ENCODE measurements around the gene KLF17.
"Not testable (repeated sequence)": the region's sequence is repeated elsewhere in the genome, so short reads cannot be mapped to it uniquely, and the experiment has no call there.

KLF17 gene

GRCh38 chr1:44108971-44109370, 9.7 kb upstream of the KLF17 start:
- no peak for DNase-seq (ENCODE audit: low spot score)

GRCh38 chr1:44110916-44111315, 7.7 kb upstream of the KLF17 start:
- DNase-seq (ENCODE audit: low spot score) = no peak

- DNase-seq (ENCODE audit: low spot score) = no peak
Measured at GRCh38 chr1:44111861-44112260, 6.8 kb upstream of the KLF17 start.

- DNase-seq (ENCODE audit: low spot score) = no peak
Measured at GRCh38 chr1:44112486-44112885, 6.1 kb upstream of the KLF17 start.

GRCh38 chr1:44113095-44113609, 5.5 kb upstream of the KLF17 start:
- DNase-seq (ENCODE audit: low spot score) = no peak

GRCh38 chr1:44114098-44114497, 4.5 kb upstream of the KLF17 start:
- DNase-seq (ENCODE audit: low spot score) = no peak

GRCh38 chr1:44117272-44117671, 1.3 kb upstream of the KLF17 start:
- not testable (repeated sequence) for DNase-seq (ENCODE audit: low spot score)

GRCh38 chr1:44119525-44119924, 904 bp downstream of the KLF17 start:
- no peak for DNase-seq (ENCODE audit: low spot score)

- no peak for DNase-seq (ENCODE audit: low spot score)
Measured at GRCh38 chr1:44120398-44120949, 1.9 kb downstream of the KLF17 start.

GRCh38 chr1:44129616-44130500, 11.2 kb downstream of the KLF17 start:
- DNase-seq (ENCODE audit: low spot score) = no peak

- no peak for DNase-seq (ENCODE audit: low spot score)
Measured at GRCh38 chr1:44131411-44131810, 12.8 kb downstream of the KLF17 start.

- no peak for DNase-seq (ENCODE audit: low spot score)
Measured at GRCh38 chr1:44134071-44134920, 15.7 kb downstream of the KLF17 start.

- DNase-seq (ENCODE audit: low spot score) = no peak
Measured at GRCh38 chr1:44135886-44136285, 17.3 kb downstream of the KLF17 start.

GRCh38 chr1:44138239-44138638, 19.6 kb downstream of the KLF17 start:
- no peak for DNase-seq (ENCODE audit: low spot score)

GRCh38 chr1:44139565-44139964, 20.9 kb downstream of the KLF17 start:
- not testable (repeated sequence) for DNase-seq (ENCODE audit: low spot score)

- no peak for DNase-seq (ENCODE audit: low spot score)
Measured at GRCh38 chr1:44141531-44141930, 22.9 kb downstream of the KLF17 start, which contains the start of gene KLF18. TSS of gene KLF18 (minus strand) at chr1:44141631. CDS start at chr1:44141631, 0 bp downstream.

GRCh38 chr1:44144962-44145756, 26.5 kb downstream of the KLF17 start:
- DNase-seq (ENCODE audit: low spot score) = no peak

GRCh38 chr1:44146536-44147361, 28.1 kb downstream of the KLF17 start:
- DNase-seq (ENCODE audit: low spot score) = no peak

- no peak for DNase-seq (ENCODE audit: low spot score)
Measured at GRCh38 chr1:44147582-44147981, 29.0 kb downstream of the KLF17 start.

- DNase-seq (ENCODE audit: low spot score) = no peak
Measured at GRCh38 chr1:44151332-44151731, 32.7 kb downstream of the KLF17 start.
